ENCODE results near the gene HNRNPU.

GRCh38 chr1:244861683-244862082 lies 2.7 kb downstream of the HNRNPU start:
- TF ChIP-seq EP300 (IDR thresholded peaks at IDR 0.05) (no peak), POLR2A (IDR thresholded peaks at IDR 0.05) (no peak)
